ENCODE results near the gene MSRB1. TPM values are rescaled to one million over a fixed set of nuclear protein-coding genes. Genes with fewer than 3 reads are reported as not detected.
A peak's percentile ranks its signal among the peaks of the same experiment; 100 is the strongest.

MSRB1 gene
- total and polyA plus RNA-seq, 9 of the 15 experiments (the other 6 are each of a cell fraction or from before 2014, with no cell fraction given) = 5.4 to 33.7 (median 25.7) TPM

- no peak for TF ChIP-seq RHOXF2B (CRISPR knock-in tag; conservative IDR thresholded peaks at IDR 0.05)
- no peak for TF ChIP-seq FIP1L1 (IDR thresholded peaks at IDR 0.05; ENCODE audit: low read depth, low read length, poor library complexity, severe bottlenecking)
- TF ChIP-seq, protein P1, sequence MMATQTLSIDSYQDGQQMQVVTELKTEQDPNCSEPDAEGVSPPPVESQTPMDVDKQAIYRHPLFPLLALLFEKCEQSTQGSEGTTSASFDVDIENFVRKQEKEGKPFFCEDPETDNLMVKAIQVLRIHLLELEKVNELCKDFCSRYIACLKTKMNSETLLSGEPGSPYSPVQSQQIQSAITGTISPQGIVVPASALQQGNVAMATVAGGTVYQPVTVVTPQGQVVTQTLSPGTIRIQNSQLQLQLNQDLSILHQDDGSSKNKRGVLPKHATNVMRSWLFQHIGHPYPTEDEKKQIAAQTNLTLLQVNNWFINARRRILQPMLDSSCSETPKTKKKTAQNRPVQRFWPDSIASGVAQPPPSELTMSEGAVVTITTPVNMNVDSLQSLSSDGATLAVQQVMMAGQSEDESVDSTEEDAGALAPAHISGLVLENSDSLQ (IDR thresholded peaks at IDR 0.05) = no peak
- no peak for TF ChIP-seq PURB (CRISPR knock-in tag; IDR thresholded peaks at IDR 0.05; ENCODE audit: low read depth)
- no peak for TF ChIP-seq ZBTB7A (IDR thresholded peaks at IDR 0.05; ENCODE audit: borderline replicate concordance, control insufficient read depth, low read depth, low read length)
- TF ChIP-seq ELF1 (tag; IDR thresholded peaks at IDR 0.05) = no peak
Measured at GRCh38 chr16:1976216-1976520, 33.2 kb upstream of the MSRB1 start (continued).

DNA sequence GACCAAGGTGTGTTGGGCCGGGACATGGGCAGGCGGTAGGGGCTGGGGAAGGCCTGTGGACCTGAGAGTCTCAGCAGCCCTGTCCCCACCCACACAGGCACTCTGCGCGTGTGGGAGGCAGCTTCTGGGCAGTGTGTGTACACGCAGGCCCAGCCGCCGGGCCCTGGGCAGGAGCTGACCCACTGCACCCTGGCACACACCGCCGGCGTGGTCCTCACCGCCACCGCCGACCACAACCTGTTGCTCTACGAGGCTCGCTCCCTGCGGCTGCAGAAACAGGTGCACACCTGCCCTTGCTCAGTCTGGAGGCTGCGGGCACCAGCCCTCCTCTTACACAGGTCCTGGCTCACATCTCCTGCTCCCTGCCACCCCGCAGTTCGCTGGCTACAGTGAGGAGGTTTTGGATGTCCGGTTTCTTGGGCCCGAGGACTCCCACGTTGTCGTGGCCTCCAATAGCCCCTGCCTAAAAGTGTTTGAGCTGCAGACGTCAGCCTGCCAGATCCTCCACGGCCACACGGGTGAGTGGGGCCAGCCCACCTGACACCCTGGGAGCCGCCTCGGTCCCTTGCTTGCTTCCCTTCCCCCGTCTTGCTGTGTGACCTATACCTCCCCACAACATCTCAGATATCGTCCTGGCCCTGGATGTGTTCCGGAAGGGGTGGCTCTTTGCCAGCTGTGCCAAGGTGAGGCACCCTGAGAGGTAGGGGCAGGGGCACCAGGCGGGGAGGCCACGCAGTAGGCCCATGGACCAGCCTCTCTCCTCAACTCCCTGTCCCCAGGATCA, 32.6 kb upstream of the MSRB1 start:
- ATAC-seq (no peak), DNase-seq (ENCODE audit: extremely low read depth in 1 of 4, low spot score in 3 of 4) (peak in 1 of 4 experiments; percentile 8), FAIRE-seq (no peak)
- intact Hi-C loops (cut with micrococcal nuclease) (no loop called here), in situ Hi-C loops (cut with MboI) (no loop called here)
- no peak overlapping the region for H2AFZ ChIP-seq (ENCODE audit: low read depth, low read length)
- ChIA-PET POLR2A (interaction anchor here (0.6 to 1.4 kb wide), 6 partner anchors 10 to 941 kb away, joined by 3 to 7 read pairs (median 3); partner anchors contain the start of gene RPS2), CTCF (ENCODE audit: low intra/inter-chr PET ratio) (interaction anchor here (0.6 kb wide), 1 partner anchor 302 kb away, joined by 3 read pairs; no protein-coding TSS in a partner anchor)
- H3K4me2 ChIP-seq (ENCODE audit: insufficient read depth, low read length) = no peak overlapping the region
- H3K79me2 ChIP-seq (ENCODE audit: control insufficient read depth, insufficient read depth, low read length) = peaks cover 38% of the 10 kb centered on the region
- no peak overlapping the region for H3K27ac ChIP-seq (ENCODE audit: extremely low read depth, low read depth, low read length)
- no peaks in the 10 kb centered on the region for H4K20me1 ChIP-seq (replicated peaks; ENCODE audit: control insufficient read depth, insufficient read depth, low read length)
- H3K4me3 ChIP-seq = no peak overlapping the region
- H3K27me3 ChIP-seq (ENCODE audit: control insufficient read depth in 2 of 2, insufficient read depth in 2 of 2, low read length in 2 of 2) = no peaks in the 10 kb centered on the region
- H3K9me3 ChIP-seq (replicated peaks; ENCODE audit: control insufficient read depth, insufficient read depth, low read depth, low read length) = no peaks in the 10 kb centered on the region
- peaks cover 7 to 88% of the 10 kb centered on the region in 2 experiments; a peak in 4 of 5 replicates for H3K4me1 ChIP-seq (replicated peaks in 1 of 2; ENCODE audit: control insufficient read depth in 2 of 2, insufficient read depth in 2 of 2, low read length in 2 of 2)
- BruUV-seq (replicated peaks) = no TSS peak
- H3K9me1 ChIP-seq (ENCODE audit: control insufficient read depth, insufficient read depth, low read length) = no peaks in the 10 kb centered on the region
- TF ChIP-seq TFAM (CRISPR knock-in tag; conservative IDR thresholded peaks at IDR 0.05) = no peak
- TF ChIP-seq, protein P2, sequence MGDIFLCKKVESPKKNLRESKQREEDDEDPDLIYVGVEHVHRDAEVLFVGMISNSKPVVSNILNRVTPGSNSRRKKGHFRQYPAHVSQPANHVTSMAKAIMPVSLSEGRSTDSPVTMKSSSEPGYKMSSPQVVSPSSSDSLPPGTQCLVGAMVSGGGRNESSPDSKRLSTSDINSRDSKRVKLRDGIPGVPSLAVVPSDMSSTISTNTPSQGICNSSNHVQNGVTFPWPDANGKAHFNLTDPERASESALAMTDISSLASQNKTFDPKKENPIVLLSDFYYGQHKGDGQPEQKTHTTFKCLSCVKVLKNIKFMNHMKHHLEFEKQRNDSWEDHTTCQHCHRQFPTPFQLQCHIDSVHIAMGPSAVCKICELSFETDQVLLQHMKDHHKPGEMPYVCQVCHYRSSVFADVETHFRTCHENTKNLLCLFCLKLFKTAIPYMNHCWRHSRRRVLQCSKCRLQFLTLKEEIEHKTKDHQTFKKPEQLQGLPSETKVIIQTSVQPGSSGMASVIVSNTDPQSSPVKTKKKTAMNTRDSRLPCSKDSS (IDR thresholded peaks at IDR 0.05; ENCODE audit: low read depth, partially characterized antibody) = no peak
- 0 out of 2 replicates have a peak, but pooled peaks have one; percentile 9 for TF ChIP-seq RBFOX2 (IDR thresholded peaks at IDR 0.05; ENCODE audit: low read depth, low read length)
- TF ChIP-seq NELFE (IDR thresholded peaks at IDR 0.05; ENCODE audit: insufficient read depth, insufficient read length) = no peak
- H3K36me3 ChIP-seq (ENCODE audit: control insufficient read depth, insufficient read depth, low read length) = peaks cover 62% of the 10 kb centered on the region; the same call in 2 of the 3 replicates
- WGBS (ENCODE audit: insufficient coverage, low coverage, missing lambda C conversion rate) = 94% methylated on average over 30 of the region's 33 CpGs
- no peak overlapping the region; a peak in 1 of 4 replicates for H3K9ac ChIP-seq (ENCODE audit: insufficient read depth in 1 of 2, low read depth in 2 of 2, low read length in 2 of 2)
